ENCODE data around the gene PRKCQ. TPM values are rescaled to one million over a fixed set of nuclear protein-coding genes. Genes with fewer than 3 reads are reported as not detected.

The PRKCQ gene
- total RNA-seq, 1 donor from 2014 or later = 2.1 TPM

- H3K9me3 ChIP-seq (ENCODE audit: insufficient read depth, low read depth, low read length) = no peaks in the 10 kb centered on the region
- no peaks in the 10 kb centered on the region for H3K36me3 ChIP-seq (ENCODE audit: insufficient read depth, low read length)
- H3K4me2 ChIP-seq (ENCODE audit: low read length) = no peak overlapping the region
- TF ChIP-seq EZH2 (IDR thresholded peaks at IDR 0.05; ENCODE audit: insufficient read depth, low read length) (no peak), CTCF (IDR thresholded peaks at IDR 0.05; ENCODE audit: insufficient read depth, low read depth, low read length) (no peak)
- H2AFZ ChIP-seq (ENCODE audit: low read depth, low read length) = no peak overlapping the region
- DNase-seq (ENCODE audit: low read depth) (no peak), FAIRE-seq (no peak)
- Mint-ChIP-seq H3K27me3 (ENCODE audit: low read depth, unreplicated experiment) (no peaks in the 10 kb centered on the region), H3K9me3 (ENCODE audit: unreplicated experiment) (peaks cover 8% of the 10 kb centered on the region), H3K4me1 (ENCODE audit: low read depth, unreplicated experiment) (peaks cover 12% of the 10 kb centered on the region), H3K27ac (ENCODE audit: unreplicated experiment) (no peak overlapping the region), H3K4me3 (ENCODE audit: unreplicated experiment) (no peak overlapping the region), H3K36me3 (ENCODE audit: low read depth, unreplicated experiment) (no peaks in the 10 kb centered on the region)
- no peak overlapping the region for H3K9ac ChIP-seq (ENCODE audit: low read length)
- no peaks in the 10 kb centered on the region for H4K20me1 ChIP-seq (ENCODE audit: insufficient read depth, low read length)
- H3K27me3 ChIP-seq (ENCODE audit: insufficient read depth, low read length) = no peaks in the 10 kb centered on the region
- no peaks in the 10 kb centered on the region for H3K79me2 ChIP-seq (ENCODE audit: insufficient read depth, low read length)
- no peak overlapping the region for H3K27ac ChIP-seq (ENCODE audit: low read depth, low read length)
- H3K4me1 ChIP-seq (ENCODE audit: insufficient read depth, low read length) = no peaks in the 10 kb centered on the region
- H3K4me3 ChIP-seq (ENCODE audit: insufficient read depth, low read depth, low read length) = no peak overlapping the region
Observed at GRCh38 chr10:6512182-6512581, 67.9 kb downstream of the PRKCQ start.

- H3K4me3 Mint-ChIP-seq (ENCODE audit: unreplicated experiment) = no peak overlapping the region
- no peak overlapping the region for H3K9ac ChIP-seq (ENCODE audit: low read length)
- no peaks in the 10 kb centered on the region for H3K36me3 ChIP-seq (ENCODE audit: insufficient read depth, low read length)
- TF ChIP-seq EZH2 (IDR thresholded peaks at IDR 0.05; ENCODE audit: insufficient read depth, low read length) = no peak
- DNase-seq (ENCODE audit: low read depth) = no peak
- H3K27ac Mint-ChIP-seq (ENCODE audit: unreplicated experiment) = no peak overlapping the region
- H3K79me2 ChIP-seq (ENCODE audit: insufficient read depth, low read length) = no peaks in the 10 kb centered on the region
- FAIRE-seq = no peak
- no peaks in the 10 kb centered on the region for H3K27me3 Mint-ChIP-seq (ENCODE audit: low read depth, unreplicated experiment)
- H3K27me3 ChIP-seq (ENCODE audit: insufficient read depth, low read length) = no peaks in the 10 kb centered on the region
- H3K9me3 ChIP-seq (ENCODE audit: insufficient read depth, low read depth, low read length) = no peaks in the 10 kb centered on the region
- H4K20me1 ChIP-seq (ENCODE audit: insufficient read depth, low read length) = no peaks in the 10 kb centered on the region
- H2AFZ ChIP-seq (ENCODE audit: low read depth, low read length) = no peak overlapping the region
- H3K4me2 ChIP-seq (ENCODE audit: low read length) = no peak overlapping the region
- H3K36me3 Mint-ChIP-seq (ENCODE audit: low read depth, unreplicated experiment) = no peaks in the 10 kb centered on the region
- no peak overlapping the region for H3K27ac ChIP-seq (ENCODE audit: low read depth, low read length)
- peaks cover 8% of the 10 kb centered on the region for H3K9me3 Mint-ChIP-seq (ENCODE audit: unreplicated experiment)
- peaks cover 13% of the 10 kb centered on the region for H3K4me1 Mint-ChIP-seq (ENCODE audit: low read depth, unreplicated experiment)
- H3K4me3 ChIP-seq (ENCODE audit: insufficient read depth, low read depth, low read length) = no peak overlapping the region
- H3K4me1 ChIP-seq (ENCODE audit: insufficient read depth, low read length) = no peaks in the 10 kb centered on the region
Observed at GRCh38 chr10:6511347-6511746, 68.7 kb downstream of the PRKCQ start.

- Histone ChIP-seq H3K4me3 (ENCODE audit: insufficient read depth, low read depth, low read length) (no peak overlapping the region), H3K27me3 (ENCODE audit: insufficient read depth, low read length) (no peaks in the 10 kb centered on the region), H3K79me2 (ENCODE audit: insufficient read depth, low read length) (no peaks in the 10 kb centered on the region), H3K36me3 (ENCODE audit: insufficient read depth, low read length) (no peaks in the 10 kb centered on the region), H3K4me1 (ENCODE audit: insufficient read depth, low read length) (no peaks in the 10 kb centered on the region), H3K9ac (ENCODE audit: low read length) (no peak overlapping the region), H2AFZ (ENCODE audit: low read depth, low read length) (no peak overlapping the region), H4K20me1 (ENCODE audit: insufficient read depth, low read length) (no peaks in the 10 kb centered on the region), H3K4me2 (ENCODE audit: low read length) (no peak overlapping the region), H3K9me3 (ENCODE audit: insufficient read depth, low read depth, low read length) (no peaks in the 10 kb centered on the region), H3K27ac (ENCODE audit: low read depth, low read length) (no peak overlapping the region)
- Mint-ChIP-seq H3K27ac (ENCODE audit: unreplicated experiment) (no peak overlapping the region), H3K36me3 (ENCODE audit: low read depth, unreplicated experiment) (no peaks in the 10 kb centered on the region), H3K9me3 (ENCODE audit: unreplicated experiment) (peaks cover 8% of the 10 kb centered on the region), H3K4me3 (ENCODE audit: unreplicated experiment) (no peak overlapping the region), H3K27me3 (ENCODE audit: low read depth, unreplicated experiment) (no peaks in the 10 kb centered on the region), H3K4me1 (ENCODE audit: low read depth, unreplicated experiment) (peaks cover 6% of the 10 kb centered on the region)
- FAIRE-seq (no peak), DNase-seq (ENCODE audit: low read depth) (no peak)
- TF ChIP-seq EZH2 (IDR thresholded peaks at IDR 0.05; ENCODE audit: insufficient read depth, low read length) = no peak
- no peak for TF ChIP-seq CTCF (IDR thresholded peaks at IDR 0.05; ENCODE audit: insufficient read depth, low read depth, low read length)
Observed at GRCh38 chr10:6507311-6507710, 72.8 kb downstream of the PRKCQ start.
